B cell (primary cell): ENCODE data around the gene ARRDC5.

Experiments used
- CTCF ChIP-seq: fragments of 200-600 bp; IDR thresholded peaks from one replicate; pipeline ENCODE4 v1.8.0; 2022; ENCODE audit warnings: antibody characterized with exemption, mild to moderate bottlenecking
- EZH2 ChIP-seq: IDR thresholded peaks from 2 replicates; pipeline ENCODE4 v1.6.1; 2012; ENCODE audit warnings: borderline replicate concordance, low read depth, mild to moderate bottlenecking, moderate library complexity, low read length; ENCODE audit not compliant: insufficient read depth, poor library complexity, severe bottlenecking

- no peak for TF ChIP-seq CTCF
- no peak for TF ChIP-seq EZH2
Observed at GRCh38 chr19:4891066-4891465, 11.6 kb downstream of the ARRDC5 start.
